GM21526 (cell line): ENCODE measurements around the gene AJUBA.
"Not testable (repeated sequence)": the region's sequence is repeated elsewhere in the genome, so short reads cannot be mapped to it uniquely, and the experiment has no call there.

ENCODE experiments used
- ATAC-seq: cut with Tn5 transposase; IDR thresholded peaks from one replicate; pipeline ENCODE4 v1.9.1; 2021; ENCODE audit warnings: moderate library complexity; ENCODE audit not compliant: unreplicated experiment, low FRiP score

Gene AJUBA

GRCh38 chr14:22955702-22956569 lies 26.4 kb downstream of the AJUBA start:
- no peak for ATAC-seq

GRCh38 chr14:22952418-22952817 lies 29.9 kb downstream of the AJUBA start:
- no peak for ATAC-seq

- not testable (repeated sequence) for ATAC-seq
These were observed 30.6 kb downstream of the AJUBA start for GRCh38 chr14:22951795-22952194.

DNA sequence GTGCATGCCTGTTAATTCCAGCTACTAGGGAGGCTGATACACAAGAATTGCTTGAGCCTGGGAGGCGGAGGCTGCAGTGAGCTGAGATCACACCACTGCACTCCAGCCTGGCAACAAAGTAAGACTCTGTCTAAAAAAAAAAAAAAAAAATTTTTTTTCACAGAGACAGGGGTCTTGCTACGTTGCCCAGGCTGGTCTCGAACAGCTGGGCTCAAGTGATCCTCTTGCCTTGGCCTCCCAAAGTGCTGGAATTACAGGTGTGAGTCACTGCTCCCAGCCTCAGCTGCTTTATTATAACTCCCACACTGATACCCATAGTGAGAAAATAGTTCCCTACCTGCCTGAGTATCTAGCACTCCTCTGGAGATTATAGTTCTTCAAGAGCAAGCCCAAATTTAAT lies 36.7 kb downstream of the AJUBA start:
- no peak for ATAC-seq

DNA sequence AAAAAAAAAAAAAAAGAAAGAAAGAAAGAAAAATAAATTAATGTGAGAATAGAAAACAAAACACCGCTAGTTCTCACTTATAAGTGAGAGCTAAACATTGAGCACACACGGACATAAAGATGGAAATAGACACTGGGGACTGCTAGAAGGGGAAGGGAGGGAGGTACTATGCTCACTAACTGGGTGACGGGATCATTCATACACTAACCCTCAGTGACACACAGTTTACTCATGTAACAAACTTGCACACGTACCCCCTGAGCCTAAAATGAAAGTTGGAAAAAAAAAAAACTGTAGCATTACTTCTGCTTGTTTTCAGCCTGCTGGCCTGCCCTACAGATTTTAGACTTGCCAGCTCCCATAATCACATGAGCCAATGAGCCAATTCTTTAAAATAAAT lies 42.7 kb downstream of the AJUBA start:
- no peak for ATAC-seq

GRCh38 chr14:22935156-22935555 lies 47.2 kb downstream of the AJUBA start:
- ATAC-seq = no peak

- no peak for ATAC-seq
These were observed 50.2 kb downstream of the AJUBA start for GRCh38 chr14:22932146-22932545.

DNA sequence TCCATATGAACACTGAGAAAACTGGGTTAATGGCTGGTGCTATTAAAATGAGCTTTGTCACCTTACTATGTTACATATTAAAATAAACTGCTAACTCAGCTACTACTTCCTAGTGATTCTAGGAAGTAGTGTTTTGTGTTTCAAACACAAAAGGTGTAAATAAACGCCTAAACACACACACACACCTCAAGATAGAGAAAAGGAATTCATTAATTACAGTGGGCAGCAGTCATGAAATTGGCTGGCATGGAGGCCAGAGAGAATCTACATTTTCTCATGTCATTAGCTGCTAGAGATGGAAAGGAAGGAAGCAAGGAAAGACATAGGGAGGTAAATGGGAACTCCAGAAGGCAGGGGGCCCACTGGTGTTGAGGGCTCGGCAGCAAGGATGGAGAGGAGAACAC lies 52.4 kb downstream of the AJUBA start:
- no peak for ATAC-seq

- ATAC-seq = peak; percentile 83
These were observed 53.0 kb downstream of the AJUBA start, which contains the start of gene PRMT5 for GRCh38 chr14:22929104-22929960. Gene PRMT5 (minus strand): TSS chr14:22929376. CDS start chr14:22929361, 15 bp downstream.

DNA sequence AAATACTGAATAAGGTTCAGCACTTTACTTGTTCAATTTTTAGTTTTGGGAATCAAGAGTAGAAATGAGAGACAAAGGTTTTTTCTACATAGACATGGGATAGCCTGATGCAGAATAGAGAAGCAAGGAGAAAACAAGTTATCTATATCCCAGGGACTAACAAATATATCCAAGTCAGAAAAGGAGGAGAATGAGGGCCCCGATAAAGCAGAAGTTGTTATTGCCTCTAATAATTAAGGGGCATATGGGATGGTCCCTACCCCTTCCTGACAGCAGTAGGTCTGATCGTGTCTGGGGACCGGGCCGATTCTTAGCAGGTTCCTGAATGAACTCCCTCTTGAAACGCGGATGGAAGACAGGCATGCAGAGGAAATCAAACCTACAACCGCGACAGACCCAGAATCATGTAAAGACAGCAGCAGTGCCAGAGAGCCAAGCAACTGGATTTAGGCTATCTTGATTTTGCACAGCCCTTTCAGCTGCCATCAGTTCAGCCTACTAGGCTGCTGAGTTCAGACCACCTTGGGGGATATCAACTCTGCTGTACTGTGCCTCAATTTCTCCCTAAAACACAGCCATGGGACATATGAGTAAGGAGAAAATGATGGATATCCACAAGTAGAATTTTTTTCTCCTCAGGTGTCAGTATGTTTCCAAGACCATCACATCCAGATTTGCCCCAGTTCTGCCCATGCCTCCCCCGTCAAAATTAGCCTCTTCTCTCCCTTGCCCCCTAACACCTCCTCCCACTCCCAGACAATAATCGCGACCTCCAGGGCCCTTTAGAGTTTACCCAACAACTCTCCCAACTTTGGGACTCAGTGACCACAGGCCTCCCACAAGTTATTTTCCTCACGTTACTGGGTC lies 53.9 kb downstream of the AJUBA start:
- no peak for ATAC-seq

- ATAC-seq = no peak
These were observed 56.0 kb downstream of the AJUBA start for GRCh38 chr14:22926316-22926715.

GRCh38 chr14:22925513-22925912 lies 56.8 kb downstream of the AJUBA start:
- ATAC-seq = no peak

- no peak for ATAC-seq
These were observed 58.6 kb downstream of the AJUBA start for GRCh38 chr14:22923746-22924145.

- ATAC-seq = no peak
These were observed 60.1 kb downstream of the AJUBA start for GRCh38 chr14:22922294-22922693.
